ES-I3 (cell line): ENCODE measurements around the gene VMO1.

ENCODE experiments used
- H3K36me3 ChIP-seq: 2 replicates; pipeline ENCODE4 v1.6.1; 2013; ENCODE audit warnings: mild to moderate bottlenecking, low read length, control low read depth, moderate library complexity; ENCODE audit not compliant: insufficient read depth
- H3K4me1 ChIP-seq: 2 replicates; pipeline ENCODE4 v1.6.1; 2013; ENCODE audit warnings: mild to moderate bottlenecking, control low read depth, low read length; ENCODE audit not compliant: insufficient read depth
- H3K9ac ChIP-seq: 2 replicates; pipeline ENCODE4 v1.6.1; 2013; ENCODE audit warnings: low read depth, mild to moderate bottlenecking, low read length, moderate library complexity
- H3K9me3 ChIP-seq: 2 replicates; pipeline ENCODE4 v1.6.1; 2013; ENCODE audit warnings: mild to moderate bottlenecking, low read length, moderate library complexity; ENCODE audit not compliant: control insufficient read depth, insufficient read depth

The VMO1 gene

DNA sequence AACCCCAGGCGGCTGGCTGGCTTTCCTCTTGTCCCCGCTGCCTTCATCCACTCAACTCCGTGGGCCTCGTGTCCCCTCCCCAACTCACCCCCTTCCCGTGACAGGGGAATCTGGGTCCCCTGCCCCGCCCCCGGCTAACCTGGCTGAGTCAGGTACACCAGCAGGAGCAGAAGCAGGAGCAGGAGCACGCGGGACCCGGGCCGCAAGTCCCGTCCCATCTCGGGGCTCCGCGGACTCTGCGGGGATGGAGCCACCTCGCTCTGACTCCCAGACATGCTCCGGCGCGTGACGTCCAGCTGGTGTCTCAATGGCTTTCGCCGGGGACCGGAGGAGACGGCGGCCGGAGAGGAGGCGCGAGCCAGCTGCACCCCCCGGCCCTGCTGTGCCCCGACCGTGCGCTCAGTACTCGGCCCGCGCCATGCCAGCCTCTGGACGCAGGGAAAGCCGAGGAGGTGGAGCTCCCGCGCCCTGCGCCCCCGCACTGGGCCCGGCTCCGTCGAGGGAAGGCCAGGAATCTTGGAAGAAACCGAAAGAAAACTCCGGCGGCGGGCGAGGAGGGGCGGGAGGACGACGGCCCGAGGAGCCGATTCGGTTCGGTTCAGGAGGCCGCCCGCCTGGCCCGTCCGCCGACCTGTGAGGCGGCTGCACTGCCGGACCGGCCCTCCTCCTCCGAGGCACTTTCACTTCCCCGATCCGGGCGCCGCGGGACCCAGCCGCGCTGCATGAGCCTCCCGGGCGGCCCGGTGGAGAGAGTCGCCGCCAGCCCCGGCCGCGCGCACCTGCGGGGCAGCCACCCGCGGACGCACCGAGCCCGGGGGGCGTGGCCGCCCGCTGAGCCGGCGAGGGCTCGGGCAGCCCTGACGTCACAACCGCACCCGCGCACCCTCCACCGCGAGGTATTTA is 46.8 kb downstream of the VMO1 start, which contains the start of the genes CXCL16 and ZMYND15:
Gene CXCL16, minus strand, starts transcription at position 807 of the 903 bp plus-strand sequence. Its CDS starts 589 bp downstream, at position 218.
Gene ZMYND15, plus strand, starts transcription at position 712 of the 903 bp plus-strand sequence. CDS start 716 bp downstream, outside the sequence.
- H3K9me3 ChIP-seq = no peaks in the 10 kb centered on the region
- H3K9ac ChIP-seq = peak within 1 kb of the TSS; percentile 70; the same call in 1 of the 2 replicates
- no peaks in the 10 kb centered on the region for H3K4me1 ChIP-seq
- H3K36me3 ChIP-seq = no peaks in the 10 kb centered on the region

DNA sequence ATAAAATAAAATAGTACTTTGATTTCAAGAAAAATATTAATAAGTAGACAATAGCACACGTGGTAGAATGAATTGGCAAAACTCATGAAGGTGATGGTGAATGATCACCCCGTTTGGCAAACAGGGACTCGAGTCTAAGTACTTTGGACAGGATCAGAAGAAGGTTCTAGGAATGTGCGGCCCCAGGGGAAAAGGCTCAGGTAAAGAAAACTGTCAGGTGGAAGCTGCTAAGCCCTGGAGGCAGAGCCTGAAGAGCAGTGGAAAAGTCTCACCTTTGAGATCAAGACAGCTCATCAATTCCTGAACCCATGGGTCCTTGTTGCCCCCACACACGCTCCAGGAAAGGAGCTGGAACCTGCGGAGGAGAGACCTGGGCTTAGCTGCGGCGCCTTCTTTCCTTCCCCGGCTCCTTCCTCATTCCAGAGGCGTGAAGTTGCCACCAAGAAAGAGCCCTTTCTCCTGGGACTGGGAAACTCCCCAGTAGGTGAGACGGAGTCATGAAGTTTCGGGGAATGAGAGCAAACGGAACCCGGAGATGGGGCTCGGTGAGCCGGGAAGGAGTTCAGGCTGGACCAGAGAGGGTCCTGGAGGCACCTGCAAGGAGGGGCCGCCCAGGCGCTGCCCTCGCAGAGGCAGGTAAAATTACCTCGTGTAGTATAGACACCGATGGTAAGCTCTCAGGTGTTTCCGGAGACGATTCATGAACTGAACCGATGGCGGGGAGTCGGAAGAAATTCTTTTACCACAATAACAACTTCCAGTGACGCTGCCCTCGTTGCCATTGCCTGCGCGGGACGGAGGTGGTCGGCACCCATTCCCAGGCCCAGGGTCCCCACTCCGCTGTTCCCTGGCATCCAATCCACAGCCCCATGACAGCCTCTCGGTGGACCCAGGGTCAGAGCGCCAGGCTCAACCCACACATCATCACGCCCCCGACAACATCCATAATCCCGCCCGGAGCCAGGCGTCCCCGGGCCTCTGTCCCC is 47.7 kb downstream of the VMO1 start:
- Histone ChIP-seq H3K36me3 (no peaks in the 10 kb centered on the region), H3K4me1 (no peaks in the 10 kb centered on the region), H3K9me3 (no peaks in the 10 kb centered on the region), H3K9ac (peak overlapping the region; percentile 70; the same call in 1 of the 2 replicates)

DNA sequence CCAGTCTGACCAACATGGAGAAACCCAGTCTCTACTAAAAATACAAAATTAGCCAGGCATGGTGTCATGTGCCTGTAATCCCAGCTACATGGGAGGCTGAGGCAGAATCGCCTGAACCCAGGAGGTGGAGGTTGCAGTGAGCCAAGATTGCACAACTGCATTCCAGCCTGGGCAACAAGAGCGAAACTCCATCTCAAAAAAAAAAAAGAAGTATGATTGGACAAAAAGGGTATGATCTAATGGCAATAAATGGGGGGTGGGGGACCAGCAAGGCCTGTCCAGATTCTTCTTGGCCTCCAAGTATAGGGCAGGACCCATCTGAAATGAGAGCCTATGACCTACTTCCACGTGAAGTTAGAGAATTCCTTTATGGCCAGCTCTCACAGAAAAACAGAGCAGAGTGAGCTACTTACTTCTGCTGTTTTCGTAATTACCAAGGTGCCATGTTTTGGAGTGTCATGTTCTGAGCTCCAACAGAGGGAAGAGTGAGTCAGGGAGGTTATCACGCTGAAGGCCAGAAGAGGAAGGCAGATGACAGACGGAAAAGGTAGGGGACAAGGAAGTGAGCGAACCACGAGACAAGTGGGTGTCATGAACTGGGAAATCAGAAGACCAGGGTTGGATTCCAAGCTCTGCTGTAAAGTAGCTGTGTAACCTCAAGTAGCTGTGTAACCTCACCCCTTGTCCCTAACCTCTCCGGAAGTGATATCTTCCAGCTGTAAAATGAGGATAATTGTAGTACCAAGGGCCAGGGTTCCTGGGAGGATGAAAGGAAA is 50.1 kb downstream of the VMO1 start:
- H3K36me3 ChIP-seq = no peaks in the 10 kb centered on the region
- H3K9ac ChIP-seq = no peak overlapping the region
- no peaks in the 10 kb centered on the region for H3K4me1 ChIP-seq
- H3K9me3 ChIP-seq = no peaks in the 10 kb centered on the region
